ENCODE data around the gene MMP24. TPM values are rescaled to one million over a fixed set of nuclear protein-coding genes. Genes with fewer than 3 reads are reported as not detected.

MMP24 gene
- total and polyA plus RNA-seq, 7 experiments from 2014 or later, result 0.07 to 0.08 TPM; not detected in 5

GRCh38 chr20:35293303-35294292 lies 67.1 kb downstream of the MMP24 start:
- no peak overlapping the region for H3K4me3 Mint-ChIP-seq
- intact Hi-C loops (cut with micrococcal nuclease), result no loop called here
- POLR2A ChIA-PET, result interaction anchor here (1.2 kb wide), 1 partner anchor 9 kb away, joined by 6 read pairs; the partner anchor contains the start of gene EIF6
- no peak overlapping the region for H3K27ac Mint-ChIP-seq
- CTCF ChIA-PET, result interaction anchor here (0.9 to 2.1 kb wide), 2 partner anchors 11 kb away, joined by 3 to 5 read pairs; no protein-coding TSS in a partner anchor
- Histone ChIP-seq H3K9me3 (ENCODE audit: control insufficient read depth in 2 of 3, low read length in 3 of 3) (no peaks in the 10 kb centered on the region), H3K27ac (ENCODE audit: low read depth, low read length) (no peak overlapping the region), H3K36me3 (ENCODE audit: control insufficient read depth in 2 of 3, insufficient read depth in 3 of 3, low read length in 3 of 3) (no peaks in the 10 kb centered on the region), H3K4me1 (ENCODE audit: control insufficient read depth in 2 of 2, insufficient read depth in 2 of 2, low read length in 2 of 2) (no peaks in the 10 kb centered on the region), H3K27me3 (ENCODE audit: control insufficient read depth in 2 of 2, insufficient read depth in 2 of 2, low read length in 2 of 2) (no peaks in the 10 kb centered on the region), H3K4me3 (ENCODE audit: low read length) (no peak overlapping the region)
- DNase-seq (no peak), ATAC-seq (no peak)
- peaks cover 0 to 3% (median 0%) of the 10 kb centered on the region in 11 donors for H3K9me3 Mint-ChIP-seq
- peaks cover 0 to 5% (median 0%) of the 10 kb centered on the region in 7 donors for H3K4me1 Mint-ChIP-seq
- H3K36me3 Mint-ChIP-seq, result no peaks in the 10 kb centered on the region
- H3K27me3 Mint-ChIP-seq, result peaks cover 0 to 8% (median 4%) of the 10 kb centered on the region in 5 donors

DNA sequence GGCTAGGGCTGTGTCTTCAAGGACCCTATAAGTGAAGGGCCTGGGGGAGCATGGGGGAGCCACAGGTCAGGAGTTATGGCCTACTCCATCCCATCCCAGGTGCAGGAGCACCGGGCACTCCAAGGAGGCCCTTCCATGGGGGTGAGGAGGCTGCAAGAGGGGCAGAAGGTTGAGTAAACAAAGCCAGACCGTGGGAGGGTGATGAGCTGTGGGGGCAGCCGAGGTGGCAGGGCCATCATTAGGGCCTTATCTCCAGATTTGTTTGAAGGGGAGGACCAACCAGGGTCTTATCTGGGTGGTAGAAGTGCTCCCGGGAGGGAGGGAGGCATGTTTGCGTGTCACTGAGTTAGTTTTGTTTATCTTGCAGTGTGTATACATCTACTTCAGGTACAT lies 67.8 kb downstream of the MMP24 start:
- H3K27ac Mint-ChIP-seq, result no peak overlapping the region
- Histone ChIP-seq H3K27me3 (ENCODE audit: control insufficient read depth in 2 of 2, insufficient read depth in 2 of 2, low read length in 2 of 2) (no peaks in the 10 kb centered on the region), H3K9me3 (ENCODE audit: control insufficient read depth in 2 of 3, low read length in 3 of 3) (no peaks in the 10 kb centered on the region), H3K4me1 (ENCODE audit: control insufficient read depth in 2 of 2, insufficient read depth in 2 of 2, low read length in 2 of 2) (no peaks in the 10 kb centered on the region), H3K27ac (ENCODE audit: low read depth, low read length) (no peak overlapping the region), H3K4me3 (ENCODE audit: low read length) (no peak overlapping the region), H3K36me3 (ENCODE audit: control insufficient read depth in 2 of 3, insufficient read depth in 3 of 3, low read length in 3 of 3) (no peaks in the 10 kb centered on the region)
- peaks cover 0 to 3% (median 0%) of the 10 kb centered on the region in 11 donors for H3K9me3 Mint-ChIP-seq
- H3K36me3 Mint-ChIP-seq, result no peaks in the 10 kb centered on the region
- POLR2A ChIA-PET, result no interaction called here
- ATAC-seq (no peak), DNase-seq (no peak)
- intact Hi-C loops (cut with micrococcal nuclease), result no loop called here
- CTCF ChIA-PET, result interaction anchor here (2.1 kb wide), 1 partner anchor 10 kb away, joined by 5 read pairs; no protein-coding TSS in a partner anchor
- no peak overlapping the region for H3K4me3 Mint-ChIP-seq
- H3K27me3 Mint-ChIP-seq, result peaks cover 0 to 8% (median 4%) of the 10 kb centered on the region in 5 donors
- peaks cover 0 to 5% (median 0%) of the 10 kb centered on the region in 7 donors for H3K4me1 Mint-ChIP-seq

DNA sequence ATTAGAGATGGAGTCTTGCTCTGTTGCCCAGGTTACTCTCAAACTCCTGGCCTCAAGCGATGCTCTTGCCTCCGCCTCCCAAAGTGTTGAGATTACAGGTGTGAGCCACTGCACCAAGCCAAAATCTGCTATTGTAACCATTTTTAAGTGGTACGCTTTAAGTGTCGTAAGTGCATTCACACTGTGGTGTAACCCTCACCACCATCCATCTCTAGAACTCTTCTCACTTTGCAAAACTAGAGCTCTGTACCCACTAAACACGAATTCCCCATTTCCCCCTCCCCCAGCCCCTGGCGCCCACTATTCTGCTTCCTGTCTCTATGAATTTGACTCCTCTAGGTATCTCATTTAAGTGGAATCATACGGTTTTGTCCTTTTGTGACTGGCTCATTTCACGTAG lies 68.6 kb downstream of the MMP24 start:
- CTCF ChIA-PET, result interaction anchor here (2.1 kb wide), 1 partner anchor 9 kb away, joined by 5 read pairs; no protein-coding TSS in a partner anchor
- Mint-ChIP-seq H3K4me3 (no peak overlapping the region), H3K36me3 (no peaks in the 10 kb centered on the region), H3K4me1 (peaks cover 0 to 5% (median 0%) of the 10 kb centered on the region in 7 donors), H3K9me3 (peaks cover 0 to 3% (median 0%) of the 10 kb centered on the region in 11 donors), H3K27ac (no peak overlapping the region), H3K27me3 (peaks cover 0 to 8% (median 4%) of the 10 kb centered on the region in 5 donors)
- H3K9me3 ChIP-seq (ENCODE audit: control insufficient read depth in 2 of 3, low read length in 3 of 3), result no peaks in the 10 kb centered on the region
- ATAC-seq (no peak), DNase-seq (no peak)
- H3K4me1 ChIP-seq (ENCODE audit: control insufficient read depth in 2 of 2, insufficient read depth in 2 of 2, low read length in 2 of 2), result no peaks in the 10 kb centered on the region
- H3K36me3 ChIP-seq (ENCODE audit: control insufficient read depth in 2 of 3, insufficient read depth in 3 of 3, low read length in 3 of 3), result no peaks in the 10 kb centered on the region
- H3K27me3 ChIP-seq (ENCODE audit: control insufficient read depth in 2 of 2, insufficient read depth in 2 of 2, low read length in 2 of 2), result no peaks in the 10 kb centered on the region
- H3K4me3 ChIP-seq (ENCODE audit: low read length), result no peak overlapping the region
- POLR2A ChIA-PET, result interaction anchor here (0.9 kb wide), 1 partner anchor 17 kb away, joined by 3 read pairs; the partner anchor contains the start of gene MMP24OS
- intact Hi-C loops (cut with micrococcal nuclease), result no loop called here
- H3K27ac ChIP-seq (ENCODE audit: low read depth, low read length), result no peak overlapping the region

GRCh38 chr20:35295674-35296073 lies 69.2 kb downstream of the MMP24 start:
- no peak for ATAC-seq
- CTCF ChIA-PET, result interaction anchor here (2.1 kb wide), 1 partner anchor 9 kb away, joined by 5 read pairs; no protein-coding TSS in a partner anchor
- intact Hi-C loops (cut with micrococcal nuclease), result no loop called here
- peaks cover 0 to 8% (median 4%) of the 10 kb centered on the region in 5 donors for H3K27me3 Mint-ChIP-seq
- Histone ChIP-seq H3K36me3 (ENCODE audit: control insufficient read depth in 2 of 3, insufficient read depth in 3 of 3, low read length in 3 of 3) (no peaks in the 10 kb centered on the region), H3K9me3 (ENCODE audit: control insufficient read depth in 2 of 3, low read length in 3 of 3) (no peaks in the 10 kb centered on the region), H3K27ac (ENCODE audit: low read depth, low read length) (no peak overlapping the region), H3K4me1 (ENCODE audit: control insufficient read depth in 2 of 2, insufficient read depth in 2 of 2, low read length in 2 of 2) (no peaks in the 10 kb centered on the region), H3K27me3 (ENCODE audit: control insufficient read depth in 2 of 2, insufficient read depth in 2 of 2, low read length in 2 of 2) (no peaks in the 10 kb centered on the region), H3K4me3 (ENCODE audit: low read length) (no peak overlapping the region)
- POLR2A ChIA-PET, result interaction anchor here (0.7 to 0.9 kb wide), 2 partner anchors 18 to 158 kb away, joined by 3 read pairs; partner anchors contain the start of gene MMP24OS
- H3K27ac Mint-ChIP-seq, result no peak overlapping the region
- H3K9me3 Mint-ChIP-seq, result peaks cover 0 to 3% (median 0%) of the 10 kb centered on the region in 11 donors
- H3K36me3 Mint-ChIP-seq, result no peaks in the 10 kb centered on the region
- no peak overlapping the region for H3K4me3 Mint-ChIP-seq
- no peak for DNase-seq
- peaks cover 0 to 5% (median 0%) of the 10 kb centered on the region in 7 donors for H3K4me1 Mint-ChIP-seq

GRCh38 chr20:35296101-35296554 lies 69.6 kb downstream of the MMP24 start:
- H3K27ac Mint-ChIP-seq, result no peak overlapping the region
- ATAC-seq (no peak), DNase-seq (no peak)
- no peaks in the 10 kb centered on the region for H3K4me1 ChIP-seq (ENCODE audit: control insufficient read depth in 2 of 2, insufficient read depth in 2 of 2, low read length in 2 of 2)
- H3K4me3 Mint-ChIP-seq, result no peak overlapping the region
- ChIA-PET CTCF (no interaction called here), POLR2A (interaction anchor here (0.7 kb wide), 1 partner anchor 157 kb away, joined by 3 read pairs; no protein-coding TSS in a partner anchor)
- H3K36me3 ChIP-seq (ENCODE audit: control insufficient read depth in 2 of 3, insufficient read depth in 3 of 3, low read length in 3 of 3), result no peaks in the 10 kb centered on the region
- no peak overlapping the region for H3K27ac ChIP-seq (ENCODE audit: low read depth, low read length)
- peaks cover 0 to 3% (median 0%) of the 10 kb centered on the region in 11 donors for H3K9me3 Mint-ChIP-seq
- no peaks in the 10 kb centered on the region for H3K36me3 Mint-ChIP-seq
- no peak overlapping the region for H3K4me3 ChIP-seq (ENCODE audit: low read length)
- H3K4me1 Mint-ChIP-seq, result peaks cover 0 to 5% (median 0%) of the 10 kb centered on the region in 7 donors
- peaks cover 0 to 8% (median 4%) of the 10 kb centered on the region in 5 donors for H3K27me3 Mint-ChIP-seq
- H3K9me3 ChIP-seq (ENCODE audit: control insufficient read depth in 2 of 3, low read length in 3 of 3), result no peaks in the 10 kb centered on the region
- H3K27me3 ChIP-seq (ENCODE audit: control insufficient read depth in 2 of 2, insufficient read depth in 2 of 2, low read length in 2 of 2), result no peaks in the 10 kb centered on the region
- intact Hi-C loops (cut with micrococcal nuclease), result no loop called here

DNA sequence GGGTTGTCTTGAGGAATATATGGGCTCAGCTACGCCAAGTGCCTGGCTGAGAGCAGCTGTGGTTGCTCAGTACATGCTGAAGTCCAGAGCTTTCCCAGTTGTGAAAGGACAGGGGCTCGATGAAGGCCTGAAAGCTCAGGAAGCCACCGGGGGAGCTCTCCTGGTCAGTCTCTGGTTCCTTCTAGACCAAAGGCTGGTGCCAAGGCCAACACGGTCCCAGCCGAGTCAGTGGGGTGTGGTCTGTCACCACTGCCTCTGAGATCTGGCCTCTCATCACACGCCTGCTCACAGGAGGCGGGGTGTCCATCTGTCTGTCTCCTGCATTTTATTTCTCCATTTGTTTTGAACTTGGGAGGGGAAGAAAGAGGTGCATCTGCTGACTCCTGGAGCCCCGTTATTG lies 70.7 kb downstream of the MMP24 start:
- Histone ChIP-seq H3K36me3 (ENCODE audit: control insufficient read depth in 2 of 3, insufficient read depth in 3 of 3, low read length in 3 of 3) (no peaks in the 10 kb centered on the region), H3K27me3 (ENCODE audit: control insufficient read depth in 2 of 2, insufficient read depth in 2 of 2, low read length in 2 of 2) (no peaks in the 10 kb centered on the region), H3K27ac (ENCODE audit: low read depth, low read length) (no peak overlapping the region), H3K4me1 (ENCODE audit: control insufficient read depth in 2 of 2, insufficient read depth in 2 of 2, low read length in 2 of 2) (no peaks in the 10 kb centered on the region), H3K4me3 (ENCODE audit: low read length) (no peak overlapping the region), H3K9me3 (ENCODE audit: control insufficient read depth in 2 of 3, low read length in 3 of 3) (no peaks in the 10 kb centered on the region)
- intact Hi-C loops (cut with micrococcal nuclease), result no loop called here
- peak overlapping the region in 1 of 9 donors; percentile 5 for H3K27ac Mint-ChIP-seq
- ATAC-seq (no peak), DNase-seq (no peak)
- H3K9me3 Mint-ChIP-seq, result peaks cover 0 to 3% (median 0%) of the 10 kb centered on the region in 11 donors
- peaks cover 0 to 8% (median 4%) of the 10 kb centered on the region in 5 donors for H3K27me3 Mint-ChIP-seq
- no peak overlapping the region for H3K4me3 Mint-ChIP-seq
- CTCF ChIA-PET, result no interaction called here
- POLR2A ChIA-PET, result no interaction called here
- H3K4me1 Mint-ChIP-seq, result peaks cover 0 to 5% (median 0%) of the 10 kb centered on the region in 7 donors
- H3K36me3 Mint-ChIP-seq, result no peaks in the 10 kb centered on the region
